Renal cortical epithelial cell (primary cell): ENCODE results near the gene TENM3. TPM values are rescaled to one million over a fixed set of nuclear protein-coding genes. Genes with fewer than 3 reads are reported as not detected.
A peak's percentile ranks its signal among the peaks of the same experiment; 100 is the strongest.
"Not testable (repeated sequence)": the region's sequence is repeated elsewhere in the genome, so short reads cannot be mapped to it uniquely, and the experiment has no call there.

Experiments
- DNase-seq: peaks from one replicate; pipeline ENCODE4 v3.0.0-alpha.2; 2011; ENCODE audit warnings: low read depth
- total RNA-seq: library from RNA; depleted of rRNA; stranded (reverse); fragments of >200 nt; gene quantifications from 2 replicates; pipeline ENCODE4 v1.2.3, GENCODE V29; 2014

TENM3 gene
- total RNA-seq, 1 donor from 2014 or later, result 4.5 TPM

DNA sequence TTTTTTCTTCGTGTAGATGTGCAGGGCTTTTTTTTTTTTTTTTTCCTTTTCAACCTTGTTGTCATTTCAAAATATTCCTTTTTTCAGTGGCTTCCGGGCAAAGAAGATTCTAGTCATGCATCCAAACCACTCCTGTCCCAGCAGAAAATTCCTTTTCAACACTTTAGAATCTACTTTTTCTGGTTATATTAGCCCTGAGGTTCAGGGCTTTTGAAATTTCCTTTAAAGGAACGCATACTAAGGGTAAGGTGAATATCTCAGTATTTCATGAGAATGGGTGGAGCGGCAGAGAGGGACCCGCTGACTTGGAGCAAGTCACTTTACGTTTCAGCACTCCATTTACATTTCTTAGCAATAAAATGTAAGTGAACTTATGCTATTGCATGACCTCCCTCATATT lies 15.6 kb upstream of the TENM3 start:
- DNase-seq, result no peak

DNA sequence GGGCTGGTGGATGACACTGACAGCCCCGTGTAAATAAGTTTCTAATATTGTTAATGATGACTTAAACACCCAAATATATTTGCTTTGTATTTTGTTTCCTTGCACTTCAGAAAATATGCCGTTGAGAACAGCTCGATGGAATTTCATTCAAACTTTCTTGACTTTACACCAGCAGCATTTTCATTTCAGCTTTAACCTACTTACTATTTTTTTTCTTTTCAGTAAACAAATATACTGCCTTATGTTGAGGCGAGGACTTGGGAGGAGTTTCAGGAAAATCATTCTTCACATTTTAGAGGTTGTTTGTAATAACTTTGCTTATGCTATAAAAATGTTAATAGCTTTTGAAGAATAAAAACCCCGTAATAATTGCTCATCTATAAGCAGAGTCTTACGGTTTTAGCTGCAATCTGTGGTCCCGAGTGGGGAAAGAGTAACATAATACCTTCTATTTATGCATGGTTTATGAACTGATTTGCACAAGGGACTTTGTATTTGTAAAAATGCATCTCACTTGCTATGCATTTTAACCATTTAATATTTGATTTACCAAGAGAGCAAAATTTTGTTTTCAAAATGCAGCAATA lies 14.1 kb upstream of the TENM3 start:
- no peak for DNase-seq

DNA sequence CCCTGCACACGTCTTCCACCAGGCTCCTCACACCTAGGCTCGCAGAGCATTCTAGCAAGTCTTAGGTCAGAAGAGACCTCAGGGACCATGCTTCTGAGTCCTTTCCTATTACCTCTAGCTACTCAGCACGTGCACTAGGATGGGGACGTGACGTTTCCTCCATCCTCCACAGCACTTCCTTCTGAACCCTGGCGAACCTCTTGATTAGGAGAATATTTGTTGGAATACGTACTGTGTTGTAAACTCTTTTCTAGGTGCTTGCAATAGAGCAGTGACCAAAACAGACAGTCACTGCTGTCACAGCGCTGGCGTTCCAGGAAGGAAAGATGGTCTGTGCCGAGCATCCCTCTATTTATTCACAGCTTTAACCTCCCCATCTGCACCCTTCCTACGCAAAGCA lies 12.9 kb upstream of the TENM3 start:
- no peak for DNase-seq

DNA sequence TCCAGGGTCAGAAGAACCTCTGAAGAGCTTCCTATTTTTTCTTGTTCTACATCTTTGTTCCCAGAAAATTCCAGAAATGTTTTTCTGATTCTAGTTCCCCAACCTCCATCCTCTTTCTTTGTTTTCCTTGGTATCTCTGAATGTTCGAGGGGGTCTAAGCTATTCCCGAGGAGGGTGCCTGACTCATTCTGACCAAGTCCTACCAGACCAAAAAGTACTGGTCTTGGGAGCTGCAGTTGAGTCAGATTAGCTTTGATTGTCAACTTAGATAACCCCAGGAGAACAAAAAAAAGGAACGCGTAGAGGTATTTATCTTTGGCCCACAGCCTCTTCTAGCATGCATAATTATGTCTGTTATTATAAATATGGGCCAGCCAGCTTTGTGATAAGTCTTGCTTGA lies 12.1 kb upstream of the TENM3 start:
- DNase-seq, result no peak

DNA sequence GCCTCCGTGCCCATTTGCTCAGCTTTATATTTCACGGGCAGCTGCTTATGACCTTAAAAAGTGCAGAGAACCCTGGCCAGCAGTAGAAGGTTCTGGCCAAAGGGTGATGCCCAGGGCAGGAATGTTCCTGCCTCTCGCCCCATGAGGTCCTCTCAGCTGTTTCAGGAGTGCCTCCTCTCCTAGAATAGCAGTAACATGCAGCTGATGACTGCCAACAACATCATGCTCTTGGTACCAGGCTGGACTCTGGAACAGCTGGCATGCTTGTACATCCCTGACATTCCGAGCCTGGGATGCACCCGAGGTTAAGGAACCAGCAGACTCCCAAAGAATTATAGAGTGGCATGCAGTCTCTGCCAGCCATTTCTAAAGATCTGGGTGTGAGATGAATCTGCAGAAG lies 11.7 kb upstream of the TENM3 start:
- DNase-seq, result no peak

DNA sequence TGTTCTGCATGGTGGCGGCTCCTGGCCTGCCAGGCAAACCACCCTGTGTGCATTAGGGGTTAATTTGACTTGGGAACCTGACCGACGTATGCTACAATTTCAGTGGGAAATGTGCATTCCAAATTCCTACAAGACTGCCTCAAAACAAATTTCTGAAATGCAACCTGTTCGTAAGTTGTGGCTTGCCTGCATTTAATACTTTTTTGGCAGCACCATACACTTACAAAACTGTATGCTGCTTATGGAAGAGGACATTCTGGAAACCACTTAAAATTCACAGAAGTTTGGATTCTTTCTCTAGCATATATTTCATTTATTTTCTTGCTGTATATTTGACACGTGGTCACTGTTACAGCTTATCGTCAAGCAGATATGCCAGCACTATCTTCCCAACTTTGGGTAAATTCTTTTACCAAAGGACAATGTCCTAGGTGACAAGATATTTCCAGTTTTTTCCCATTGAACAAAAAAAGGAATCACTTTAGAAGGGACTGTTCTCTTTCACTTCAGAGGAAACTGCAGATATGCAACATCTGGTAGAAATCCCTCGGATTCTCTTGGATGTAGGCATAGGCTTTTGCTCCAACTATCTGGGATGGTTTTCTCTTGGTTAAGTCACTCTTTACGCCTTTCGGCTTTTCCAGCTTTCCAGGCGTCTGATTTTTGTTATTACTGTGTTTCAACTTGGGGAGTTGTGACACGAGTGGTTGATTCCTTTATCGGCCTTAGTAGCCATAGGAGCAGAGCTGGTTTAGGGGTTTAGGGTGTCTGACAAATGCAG lies 9.7 kb upstream of the TENM3 start:
- DNase-seq, result no peak

DNA sequence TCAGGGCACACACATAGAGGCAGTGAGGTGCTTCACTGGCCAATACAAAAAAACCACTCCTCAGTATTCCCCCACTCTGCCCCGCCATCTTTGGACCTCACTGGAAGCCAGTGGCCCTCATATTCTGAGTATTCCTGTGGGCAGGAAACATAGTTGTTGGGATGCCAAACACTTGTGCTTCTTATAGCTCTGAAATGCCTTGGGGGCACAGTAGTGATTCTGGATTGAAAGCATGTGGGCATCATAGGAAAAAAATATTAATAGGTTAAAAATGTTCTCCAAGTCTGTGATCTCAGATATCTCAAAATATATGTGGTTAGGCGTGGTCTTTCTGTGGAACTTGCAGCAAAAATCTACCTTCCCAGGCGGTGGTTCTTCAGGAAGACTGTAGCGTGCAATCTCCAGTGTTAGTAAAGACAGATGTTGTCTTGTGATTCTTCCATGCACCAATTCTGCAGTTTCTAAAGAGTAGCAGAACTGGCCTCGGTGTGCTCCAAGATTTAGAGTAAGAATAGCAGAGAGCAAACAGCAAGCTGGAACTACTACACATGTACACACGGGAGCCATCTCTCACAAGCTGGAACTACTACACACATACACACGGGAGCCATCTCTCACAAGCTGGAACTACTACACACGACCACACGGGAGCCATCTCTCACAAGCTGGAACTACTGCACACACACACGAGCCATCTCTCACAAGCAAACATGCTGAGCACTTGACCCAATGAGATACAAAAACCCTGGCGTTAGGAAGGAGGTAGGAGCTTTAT lies 8.0 kb upstream of the TENM3 start:
- no peak for DNase-seq

DNA sequence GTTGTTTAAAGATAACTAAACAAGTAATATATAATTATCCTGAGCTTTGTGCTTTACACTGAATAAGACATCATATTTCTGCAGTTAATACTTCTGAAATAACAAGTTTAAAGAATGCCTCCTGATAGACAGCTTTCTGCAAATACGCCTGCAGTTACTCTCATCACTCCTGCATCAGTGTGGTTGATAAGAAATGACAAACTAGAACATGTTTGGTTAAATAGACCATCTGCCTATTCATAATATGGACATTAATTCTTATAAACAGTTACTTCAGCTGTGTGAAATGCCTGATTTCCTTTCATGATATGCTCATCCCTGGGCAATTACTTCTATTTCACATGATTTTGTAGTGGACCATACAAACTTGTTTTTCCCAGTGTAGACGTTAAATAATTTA lies 7.0 kb upstream of the TENM3 start:
- DNase-seq, result no peak

DNA sequence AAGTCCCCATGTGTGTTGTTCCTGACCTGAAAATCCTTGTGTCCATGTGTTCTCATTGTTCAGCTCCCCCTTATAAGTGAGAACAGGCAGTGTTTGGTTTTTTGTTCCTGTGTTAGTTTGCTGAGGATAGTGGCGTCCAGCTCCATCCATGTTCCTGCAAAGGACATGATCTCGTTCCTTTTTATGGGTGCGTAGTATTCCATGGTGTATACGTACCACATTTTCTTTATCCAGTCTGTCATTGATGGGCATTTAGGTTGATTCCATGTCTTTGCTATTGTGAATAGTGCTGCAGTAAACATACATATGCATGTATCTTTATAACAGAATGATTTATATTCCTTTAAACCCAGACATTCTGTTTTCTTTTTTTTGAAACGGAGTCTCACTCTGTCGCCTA lies 6.2 kb upstream of the TENM3 start:
- not testable (repeated sequence) for DNase-seq

DNA sequence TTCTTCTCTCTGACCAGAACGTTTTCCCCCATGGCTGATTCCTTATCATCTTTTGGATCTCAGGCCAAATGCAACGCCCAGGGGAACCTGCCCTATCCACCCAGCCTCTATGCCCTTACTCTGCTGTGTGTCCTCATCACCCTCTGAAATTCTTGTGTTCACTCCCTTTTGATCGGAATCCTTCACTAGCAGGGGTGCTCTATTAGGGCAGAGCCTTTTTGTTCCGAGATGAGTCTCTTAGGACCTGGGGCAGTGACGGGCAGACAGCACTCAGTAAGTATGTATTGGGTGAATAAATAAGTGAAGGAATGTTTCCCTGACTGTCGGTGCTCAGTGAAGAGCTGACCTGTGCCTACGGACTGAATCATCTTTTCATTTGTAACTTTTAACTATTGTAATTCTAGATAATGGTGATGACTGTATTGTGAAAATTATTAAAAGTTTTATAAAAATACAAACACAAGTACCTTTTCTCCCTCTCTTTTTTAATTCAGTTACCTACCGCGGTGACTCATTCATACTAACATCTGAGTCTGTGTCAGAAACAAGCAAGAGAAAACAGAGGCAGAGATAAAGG lies 4.8 kb upstream of the TENM3 start:
- peak; percentile 3 for DNase-seq

DNA sequence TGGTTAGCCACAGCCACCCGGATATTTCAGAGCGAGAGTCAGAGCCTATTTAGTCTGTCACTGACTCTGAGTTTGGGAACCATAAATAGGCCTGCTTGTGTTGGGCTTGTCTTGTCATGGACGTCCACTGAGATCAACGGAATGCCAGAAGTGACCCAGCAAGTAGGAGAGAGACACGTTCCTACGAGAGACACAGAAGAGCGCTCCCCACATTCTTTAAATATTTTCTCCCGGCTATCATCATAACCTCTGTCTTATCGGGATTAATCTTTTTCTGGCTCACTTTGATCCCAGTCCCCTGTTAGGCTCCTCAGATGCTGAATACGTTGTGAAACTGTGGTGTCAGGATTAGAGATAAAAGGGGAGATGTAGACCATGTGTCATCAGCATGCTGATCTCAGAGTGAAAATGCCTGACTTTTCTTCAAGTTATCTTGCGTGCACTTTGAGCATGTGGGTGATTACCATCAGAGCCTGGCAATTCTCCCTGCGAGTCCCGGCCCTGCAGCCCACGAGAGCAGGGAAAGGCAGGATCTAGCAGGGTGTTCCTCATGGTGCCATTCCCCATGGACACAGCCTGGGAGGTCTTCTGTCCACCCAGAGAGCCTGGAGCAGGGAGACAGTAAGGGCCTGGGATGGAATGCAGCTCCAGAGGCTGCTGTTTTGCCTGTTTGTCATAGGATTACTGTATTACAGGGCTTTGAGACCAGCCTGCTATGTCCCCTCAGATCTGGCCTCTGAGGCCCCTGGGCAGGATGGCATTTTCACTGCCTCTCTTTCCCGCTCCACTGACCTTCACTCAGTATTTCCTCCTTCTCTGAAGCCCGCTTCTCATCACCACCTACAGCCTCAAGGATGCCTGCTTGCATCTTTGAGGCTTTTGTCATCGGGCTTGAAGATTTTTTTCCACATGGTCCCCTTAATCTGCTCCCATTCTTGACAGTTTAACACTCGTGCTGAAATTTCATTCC lies 2.8 kb upstream of the TENM3 start:
- peak; percentile 12 for DNase-seq

DNA sequence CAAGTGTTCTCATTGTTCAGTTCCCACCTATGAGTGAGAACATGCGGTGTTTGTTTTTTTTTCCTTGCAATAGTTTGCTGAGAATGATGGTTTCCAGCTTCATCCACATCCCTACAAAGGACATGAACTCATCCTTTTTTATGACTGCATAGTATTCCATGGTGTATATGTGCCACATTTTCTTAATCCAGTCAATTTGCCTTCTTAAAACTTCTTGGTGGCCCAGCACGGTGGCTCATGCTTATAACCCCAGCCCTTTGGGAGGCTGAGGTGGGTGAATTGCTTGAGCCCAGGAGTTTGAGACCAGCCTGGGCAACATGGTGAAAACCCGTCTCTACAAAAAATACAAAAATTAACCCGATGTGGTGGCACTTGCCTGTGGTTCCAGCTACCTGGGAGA lies 942 bp upstream of the TENM3 start:
- not testable (repeated sequence) for DNase-seq

DNA sequence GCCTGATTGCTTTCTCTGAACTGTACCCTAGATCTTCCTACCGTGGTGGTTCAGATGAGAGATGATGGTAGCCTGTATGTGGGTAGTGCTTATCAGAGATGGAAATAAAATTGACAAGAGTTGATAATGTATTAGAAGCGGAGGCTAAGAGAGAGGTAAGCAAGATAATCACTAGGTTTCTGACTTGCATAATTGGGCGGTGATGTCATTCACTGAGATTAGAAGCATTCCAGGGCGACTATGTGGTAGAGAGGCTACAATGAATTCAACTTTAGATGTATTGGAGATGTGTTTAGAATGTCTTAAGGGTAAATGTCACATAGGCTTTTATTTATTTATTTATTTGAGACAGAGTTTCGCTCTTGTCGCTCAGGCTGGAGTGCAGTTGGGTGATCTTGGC lies 415 bp upstream of the TENM3 start:
- DNase-seq, result no peak

DNA sequence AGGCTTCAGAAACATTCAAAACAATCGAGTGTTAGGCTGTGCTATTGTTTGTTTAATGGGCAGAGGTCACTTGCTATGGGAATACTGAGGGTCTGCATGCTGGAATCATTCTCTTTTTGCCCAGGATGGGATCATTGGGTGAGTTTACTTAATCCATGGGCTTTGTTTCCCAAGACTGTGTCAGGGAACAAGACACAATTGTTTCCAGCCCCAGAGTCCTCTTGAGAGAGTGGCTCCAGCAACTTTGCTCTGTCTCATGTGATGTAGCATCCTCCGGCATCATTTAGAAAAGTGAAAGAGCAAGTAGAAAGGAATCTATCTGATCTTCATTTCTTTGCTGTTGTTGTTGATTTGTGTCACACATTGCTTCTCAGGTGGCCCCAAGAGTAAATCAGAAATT lies 1.8 kb downstream of the TENM3 start:
- DNase-seq, result no peak

DNA sequence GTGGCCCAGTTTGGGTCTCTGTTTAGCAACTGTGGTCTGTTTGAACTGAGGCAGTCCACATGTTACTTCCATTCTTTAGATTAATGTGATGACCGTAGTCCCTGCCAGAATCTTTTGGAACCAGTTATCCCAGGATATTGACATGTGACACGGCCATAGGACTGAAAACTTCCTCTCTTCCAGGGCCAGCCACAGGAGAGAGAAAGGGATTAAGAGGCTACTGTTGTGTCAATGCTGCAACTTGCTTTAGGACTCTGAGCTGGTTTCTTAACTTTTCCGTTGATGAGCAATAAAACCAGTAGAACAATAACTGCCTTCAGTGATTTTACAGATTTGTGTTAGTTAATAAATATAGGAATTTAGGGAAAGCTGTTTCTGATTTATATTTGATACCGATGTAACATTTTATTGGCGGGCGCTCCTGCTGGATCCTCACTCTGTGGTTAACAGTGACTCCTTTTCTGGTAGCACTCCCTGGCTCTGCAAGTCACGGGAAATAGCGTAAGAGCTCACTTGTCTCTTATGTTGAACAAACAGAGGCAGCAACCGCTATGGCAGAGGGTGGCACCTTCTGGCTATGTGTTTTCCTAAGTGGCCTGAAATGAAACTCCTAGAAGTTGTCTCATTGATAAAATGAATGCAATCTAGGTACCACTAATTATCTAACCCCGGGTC lies 2.5 kb downstream of the TENM3 start:
- no peak for DNase-seq

DNA sequence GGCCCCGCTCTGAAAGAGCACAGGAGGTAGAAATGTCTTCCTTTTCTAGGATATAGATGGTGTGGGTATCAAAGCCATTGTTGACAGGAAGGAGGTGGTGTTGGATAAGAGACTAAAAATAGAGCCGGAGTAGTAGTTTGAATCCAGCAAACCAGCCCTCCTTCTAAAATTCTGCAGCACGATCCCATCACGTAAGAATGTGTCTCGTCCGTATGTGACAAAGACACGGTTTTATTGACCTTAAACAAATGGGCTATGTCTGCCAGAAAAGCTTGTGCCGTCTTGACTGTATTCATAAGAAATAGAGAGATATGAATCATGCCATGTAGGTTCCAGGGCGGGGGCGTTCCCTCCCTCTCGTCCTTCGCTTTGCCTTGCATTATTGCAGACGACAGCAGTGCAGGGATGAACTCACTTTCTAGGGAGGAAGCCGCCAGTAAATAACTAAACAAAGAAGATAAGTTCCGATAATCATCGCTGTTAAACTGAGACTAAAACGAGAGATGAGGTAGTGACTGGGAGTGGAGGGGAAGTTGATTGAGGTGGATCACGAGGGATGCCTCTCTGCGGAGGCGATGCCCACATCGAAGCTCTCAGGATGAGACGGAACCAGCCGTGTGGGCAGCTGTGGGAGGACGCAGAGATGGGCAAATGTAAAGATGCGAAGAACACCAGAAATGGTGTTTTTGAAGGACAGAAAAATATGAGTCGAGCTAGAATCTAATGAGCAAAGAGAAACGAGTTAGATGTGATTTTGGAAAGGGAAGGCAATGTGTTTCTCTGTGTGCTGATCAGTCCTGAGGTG lies 3.4 kb downstream of the TENM3 start:
- DNase-seq, result no peak

DNA sequence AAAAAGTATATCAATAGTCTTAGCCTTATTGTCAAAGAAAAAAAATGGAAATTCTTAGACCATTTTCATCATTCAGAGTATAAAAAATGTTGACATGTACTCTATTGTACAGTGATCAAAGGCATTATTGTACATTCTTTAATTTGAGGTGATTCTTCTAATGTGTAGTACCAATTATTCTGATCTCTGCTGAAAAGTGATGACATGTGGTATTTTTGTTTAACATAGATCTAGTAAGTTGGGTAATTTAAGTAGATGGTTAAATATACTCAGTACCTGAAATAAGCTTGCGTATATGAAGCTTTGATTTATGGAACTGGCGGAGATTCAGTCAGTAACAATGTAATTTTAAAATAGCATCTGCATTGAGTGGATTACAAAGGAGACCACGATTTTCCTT lies 5.1 kb downstream of the TENM3 start:
- DNase-seq, result no peak

DNA sequence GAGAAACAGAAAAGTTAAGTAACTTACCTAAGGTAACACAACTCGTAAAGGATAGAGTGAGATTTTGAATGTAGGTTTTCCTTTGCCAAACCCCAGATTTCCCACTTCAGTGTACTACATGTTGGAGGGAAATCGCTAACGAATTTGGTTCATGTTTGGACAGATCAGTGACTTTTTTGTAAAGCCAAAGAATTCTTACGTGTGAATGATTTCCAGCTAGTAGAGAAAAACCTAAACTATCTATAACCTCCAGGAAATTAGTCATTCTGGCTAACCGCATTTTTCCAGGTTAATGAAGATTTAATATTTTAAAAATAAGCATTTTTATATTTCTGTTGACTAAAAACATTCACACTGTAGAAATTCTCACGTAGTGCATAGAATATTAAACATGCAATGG lies 7.2 kb downstream of the TENM3 start:
- no peak for DNase-seq

DNA sequence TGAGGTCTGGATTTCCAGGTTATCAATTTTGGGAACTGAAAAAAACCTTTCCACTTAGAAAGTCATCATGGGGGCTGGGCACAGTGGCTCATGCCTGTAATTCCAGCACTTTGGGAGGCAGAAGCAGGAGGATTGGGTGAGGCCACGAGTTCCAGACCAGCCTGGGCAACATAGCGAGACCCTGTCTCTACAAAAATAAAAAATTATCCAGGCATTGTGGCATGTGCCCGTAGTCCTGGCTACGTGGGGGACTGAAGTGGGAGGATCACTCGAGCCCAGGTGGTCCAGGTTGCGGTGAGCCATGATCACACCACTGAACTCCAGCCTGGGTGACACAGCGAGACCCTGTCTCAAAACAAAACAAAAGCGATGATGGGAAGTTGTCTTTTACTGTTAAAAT lies 7.9 kb downstream of the TENM3 start:
- DNase-seq, result no peak

DNA sequence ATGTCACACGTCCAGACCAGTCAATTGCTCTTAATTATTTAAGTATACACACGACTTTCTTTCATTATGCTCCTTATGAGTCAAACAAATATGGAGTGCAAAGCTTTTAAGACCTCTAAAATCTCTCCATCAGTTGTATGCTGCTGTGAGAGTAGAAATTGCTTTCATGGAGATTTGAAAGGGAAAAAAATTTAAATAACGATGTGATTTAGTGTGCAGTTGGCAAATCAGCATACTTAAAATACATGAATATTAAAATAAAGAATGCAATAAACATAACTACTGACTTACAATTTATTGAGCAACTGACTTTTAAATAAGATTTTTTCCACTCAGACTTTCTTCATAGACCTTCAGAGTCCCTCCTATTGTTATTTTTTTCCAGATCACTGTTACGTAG lies 9.0 kb downstream of the TENM3 start:
- no peak for DNase-seq
